ENCODE measurements around the gene CNTN4. TPM values are rescaled to one million over a fixed set of nuclear protein-coding genes. Genes with fewer than 3 reads are reported as not detected.

CNTN4 gene
- total RNA-seq (10 to 100 TPM in 1 of 2 donors, 1 to 10 TPM in 1; 8.9 to 30.7 TPM), polyA plus RNA-seq (1 to 10 TPM; 1.5 to 2.6 TPM)
- long read RNA-seq, donor 1: 0 reads
- long read RNA-seq, donor 2: 0 reads
- long read RNA-seq, donor 3: 0 reads
- long read RNA-seq, donor 4: 0 reads
- long read RNA-seq, donor 5, full-length matches to known transcripts: 2 of 2 reads
- long read RNA-seq, donor 5, partial matches to known transcripts: 0 of 2 reads
- long read RNA-seq, donor 5, other reads (novel, unspliced or antisense): 0 of 2 reads

GRCh38 chr3:2098398-2099027 is at the start of gene CNTN4:
TSS of gene CNTN4 (plus strand) at chr3:2098866.
- H3K36me3 ChIP-seq (ENCODE audit: control insufficient read depth in 4 of 4, insufficient read depth in 4 of 4, low read length in 4 of 4): no peaks in the 10 kb centered on the region
- TF ChIP-seq CTCF (IDR thresholded peaks at IDR 0.05; ENCODE audit: control extremely low read depth, extremely low read depth): no peak
- ATAC-seq (ENCODE audit: insufficient read depth, low FRiP score) (peak; percentile 79), DNase-seq (peak; percentile 90 to 95 (median 92))
- H3K9me3 ChIP-seq (ENCODE audit: control insufficient read depth in 4 of 4, insufficient read depth in 3 of 4, low read length in 3 of 4): peaks cover 0 to 2% (median 0%) of the 10 kb centered on the region in 4 donors
- peak within 1 kb of the TSS; percentile 58 for H3K4me3 ChIP-seq
- WGBS, 2 donors: 1% methylated on average over 67 to 86 of the region's 86 CpGs
- peaks cover 6 to 47% (median 35%) of the 10 kb centered on the region in 3 donors for H3K27me3 ChIP-seq (ENCODE audit: control insufficient read depth in 3 of 3, insufficient read depth in 3 of 3, low read length in 2 of 3)
- H3K9ac ChIP-seq (ENCODE audit: insufficient read depth in 1 of 2, low read length in 2 of 2): no peak within 1 kb of the TSS
- peaks cover 0 to 24% (median 7%) of the 10 kb centered on the region in 5 donors for H3K4me1 ChIP-seq (ENCODE audit: control insufficient read depth in 5 of 5, insufficient read depth in 5 of 5, low read length in 5 of 5)
- peak within 1 kb of the TSS in 1 of 2 donors; percentile 65 for H3K27ac ChIP-seq (ENCODE audit: low read depth in 1 of 2, low read length in 1 of 2)

- no peak overlapping the region for H3K4me3 ChIP-seq
- WGBS, 2 donors: 87 to 94% methylated on average over 4 of the region's 4 CpGs
- no peaks in the 10 kb centered on the region for H3K9me3 ChIP-seq (ENCODE audit: control insufficient read depth in 4 of 4, insufficient read depth in 3 of 4, low read length in 3 of 4)
- H3K4me1 ChIP-seq (ENCODE audit: control insufficient read depth in 5 of 5, insufficient read depth in 5 of 5, low read length in 5 of 5): no peaks in the 10 kb centered on the region
- H3K27me3 ChIP-seq (ENCODE audit: control insufficient read depth in 3 of 3, insufficient read depth in 3 of 3, low read length in 2 of 3): no peaks in the 10 kb centered on the region
- no peaks in the 10 kb centered on the region for H3K36me3 ChIP-seq (ENCODE audit: control insufficient read depth in 4 of 4, insufficient read depth in 4 of 4, low read length in 4 of 4)
- DNase-seq (no peak), ATAC-seq (ENCODE audit: insufficient read depth, low FRiP score) (no peak)
- no peak overlapping the region for H3K9ac ChIP-seq (ENCODE audit: insufficient read depth in 1 of 2, low read length in 2 of 2)
- no peak for TF ChIP-seq CTCF (IDR thresholded peaks at IDR 0.05; ENCODE audit: control extremely low read depth, extremely low read depth)
- H3K27ac ChIP-seq (ENCODE audit: low read depth in 1 of 2, low read length in 1 of 2): no peak overlapping the region
These were observed 37.3 kb upstream of the CNTN4 start for GRCh38 chr3:2061360-2061759.

- H3K27me3 ChIP-seq (ENCODE audit: control insufficient read depth in 3 of 3, insufficient read depth in 3 of 3, low read length in 2 of 3): no peaks in the 10 kb centered on the region
- 78 to 85% methylated on average over 2 of the region's 2 CpGs for WGBS, 2 donors
- no peak for TF ChIP-seq CTCF (IDR thresholded peaks at IDR 0.05; ENCODE audit: control extremely low read depth, extremely low read depth)
- no peak overlapping the region for H3K27ac ChIP-seq (ENCODE audit: low read depth in 1 of 2, low read length in 1 of 2)
- H3K9ac ChIP-seq (ENCODE audit: insufficient read depth in 1 of 2, low read length in 2 of 2): no peak overlapping the region
- DNase-seq (no peak), ATAC-seq (ENCODE audit: insufficient read depth, low FRiP score) (no peak)
- no peak overlapping the region for H3K4me3 ChIP-seq
- H3K4me1 ChIP-seq (ENCODE audit: control insufficient read depth in 5 of 5, insufficient read depth in 5 of 5, low read length in 5 of 5): no peaks in the 10 kb centered on the region
- H3K36me3 ChIP-seq (ENCODE audit: control insufficient read depth in 4 of 4, insufficient read depth in 4 of 4, low read length in 4 of 4): no peaks in the 10 kb centered on the region
- H3K9me3 ChIP-seq (ENCODE audit: control insufficient read depth in 4 of 4, insufficient read depth in 3 of 4, low read length in 3 of 4): no peaks in the 10 kb centered on the region
These were observed 27.1 kb upstream of the CNTN4 start for GRCh38 chr3:2071531-2071930.
